Activated T-cell treated with anti-CD3 and anti-CD28 coated beads, Interleukin-2, amount 50 U/mL, for 1 hour (primary cell): Measurements from ENCODE around the gene IRF3.
"Not testable (repeated sequence)": the region's sequence is repeated elsewhere in the genome, so short reads cannot be mapped to it uniquely, and the experiment has no call there.

Source experiments
- DNase-seq: peaks from one replicate; pipeline ENCODE4 v3.0.0-alpha.2; 2020

IRF3 gene

DNA sequence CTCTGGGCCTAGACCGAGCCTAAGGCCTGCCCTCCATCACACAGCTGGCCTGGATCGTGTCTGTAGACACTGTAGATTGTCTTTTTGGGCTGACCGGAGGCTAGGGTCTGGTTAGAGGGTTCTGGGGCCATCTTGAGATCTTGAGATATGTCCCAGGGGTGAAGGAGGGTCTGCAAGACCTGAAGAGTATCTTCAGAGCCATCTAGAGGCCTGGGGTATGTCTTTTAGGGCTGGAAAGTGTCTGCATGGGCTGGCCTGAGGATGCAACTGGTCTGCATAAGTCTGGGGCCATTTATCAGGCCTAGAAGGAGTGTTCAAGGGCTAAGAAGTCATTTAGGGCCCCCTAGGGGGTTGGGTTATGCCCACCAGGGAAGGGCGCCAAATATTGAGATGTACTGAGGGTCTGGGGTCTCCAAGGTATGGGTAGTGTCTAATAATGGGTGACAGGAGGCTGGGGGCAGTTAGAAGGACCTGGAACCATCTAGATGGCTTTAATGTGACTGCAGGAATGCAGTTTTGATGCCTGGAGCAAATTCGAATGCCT lies 23.1 kb downstream of the IRF3 start:
- DNase-seq, result no peak

DNA sequence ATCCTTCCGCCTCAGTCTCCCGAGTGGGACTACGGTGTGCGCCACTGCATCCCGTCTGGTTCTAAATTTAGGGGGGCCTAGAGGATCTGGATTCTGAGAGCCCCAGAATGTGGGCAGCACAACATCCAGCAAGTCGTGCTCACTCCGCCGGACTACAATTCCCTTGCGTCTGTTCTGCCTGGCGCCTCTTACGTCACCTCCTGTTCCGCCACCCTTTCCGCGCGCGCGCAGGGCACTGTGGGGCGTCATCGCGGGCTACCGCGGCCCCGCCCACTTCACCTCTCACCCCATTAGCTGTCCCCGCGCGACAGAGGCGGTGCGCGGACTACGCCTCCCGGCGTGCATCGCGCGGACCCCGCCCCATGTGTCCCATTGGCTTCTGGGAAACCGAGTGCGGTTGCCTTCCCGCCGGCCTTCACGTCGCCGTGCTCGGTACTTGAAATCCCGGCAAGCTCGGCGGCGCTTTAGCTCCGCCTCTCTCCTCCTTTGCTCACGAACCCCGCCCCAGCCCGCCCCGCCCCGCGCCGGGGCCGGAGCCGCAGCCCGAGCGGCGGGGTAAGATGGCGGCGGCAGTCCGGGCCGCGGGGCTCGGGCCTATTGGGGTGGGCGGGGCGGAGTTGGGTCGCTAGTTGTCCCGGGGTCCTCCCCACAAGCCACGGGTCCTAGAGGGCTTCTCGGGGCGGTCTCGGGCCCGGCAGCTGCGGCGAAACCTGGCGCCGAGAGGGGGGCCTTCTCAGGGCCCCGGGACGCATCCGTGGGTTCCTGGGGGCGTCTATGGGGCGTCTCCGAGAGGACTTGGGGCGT lies 23.8 kb downstream of the IRF3 start, which contains the start of gene SCAF1:
Gene SCAF1 (plus strand): TSS at position 522 of the 804 bp plus-strand sequence. CDS start 2,818 bp downstream, outside the sequence.
- peak; percentile 99 for DNase-seq

DNA sequence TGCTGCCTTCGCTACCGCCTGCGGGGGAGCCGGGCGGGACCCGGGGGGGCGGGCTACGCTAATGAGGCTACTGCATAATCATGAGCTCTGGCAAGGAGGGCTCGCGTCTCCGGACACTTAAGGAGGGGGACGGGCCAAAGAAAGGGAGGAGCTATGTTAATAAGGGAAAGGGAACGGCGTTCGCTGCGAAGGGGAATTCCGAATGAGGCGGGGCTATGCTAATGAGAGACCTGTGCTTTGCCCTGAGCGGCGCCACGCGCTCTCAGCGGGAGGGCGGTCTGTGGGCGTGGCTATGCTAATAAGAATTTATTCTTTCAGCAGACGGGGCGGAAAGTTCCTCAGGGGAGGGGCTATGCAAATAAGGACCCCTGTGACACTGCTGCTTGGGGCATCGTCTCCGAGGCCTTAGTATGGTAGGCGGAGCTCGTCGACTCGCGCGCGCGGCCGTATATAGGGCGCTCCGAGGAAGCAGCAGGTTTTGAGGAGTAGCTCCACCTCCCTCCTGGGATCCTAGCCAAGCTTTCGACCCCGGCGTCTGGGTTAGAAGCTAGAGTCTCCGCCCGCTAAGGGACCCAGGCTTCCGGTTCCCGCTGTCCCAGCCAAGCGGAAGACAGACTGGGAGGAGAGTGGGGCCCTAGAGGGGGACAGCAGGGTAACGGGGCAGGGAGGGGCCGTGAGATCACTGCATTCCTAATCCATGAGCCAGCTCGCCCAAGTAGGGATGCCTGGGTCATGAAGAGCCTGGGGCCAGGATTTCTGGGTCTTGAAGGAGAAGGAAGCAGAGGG lies 25.4 kb downstream of the IRF3 start, which contains the start of gene RRAS:
Gene RRAS (minus strand): TSS at position 31 of the 786 bp plus-strand sequence. CDS start 45 bp downstream, outside the sequence.
- peak; percentile 98 for DNase-seq

DNA sequence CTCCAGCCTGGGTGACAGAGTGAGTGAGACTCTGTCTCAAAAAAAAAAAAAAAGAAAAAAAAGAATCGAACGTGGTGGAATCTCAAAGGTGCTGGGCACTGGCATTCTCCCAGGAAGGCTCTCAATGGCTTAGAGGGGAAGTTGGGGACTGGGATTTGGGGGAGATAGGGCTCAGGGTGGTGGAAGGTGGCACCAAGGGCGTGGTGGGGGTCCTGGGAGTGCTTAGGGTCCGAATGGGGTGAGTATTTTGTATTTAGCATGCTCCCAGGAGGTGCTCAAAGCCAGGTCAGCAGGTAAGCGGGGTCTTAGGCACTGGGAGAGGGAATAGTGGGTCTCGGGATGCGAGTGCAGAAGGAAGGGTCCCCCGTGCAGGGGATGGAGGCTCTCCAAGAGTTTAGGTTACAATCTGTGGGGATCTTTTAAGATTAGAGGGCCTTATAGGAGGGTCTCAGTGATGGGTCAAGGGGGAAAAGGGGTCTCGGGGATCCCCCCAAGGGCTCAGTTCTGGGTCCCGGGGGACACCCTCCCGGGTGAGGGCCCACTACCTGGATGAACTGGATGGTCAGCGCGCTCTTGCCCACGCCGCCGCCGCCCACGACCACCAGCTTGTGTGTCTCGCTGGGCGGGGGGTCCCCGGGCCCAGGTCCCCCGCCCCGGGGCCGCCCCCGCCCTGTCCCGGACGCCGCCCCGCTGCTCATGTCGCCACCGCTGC lies 26.1 kb downstream of the IRF3 start:
- no peak for DNase-seq

DNA sequence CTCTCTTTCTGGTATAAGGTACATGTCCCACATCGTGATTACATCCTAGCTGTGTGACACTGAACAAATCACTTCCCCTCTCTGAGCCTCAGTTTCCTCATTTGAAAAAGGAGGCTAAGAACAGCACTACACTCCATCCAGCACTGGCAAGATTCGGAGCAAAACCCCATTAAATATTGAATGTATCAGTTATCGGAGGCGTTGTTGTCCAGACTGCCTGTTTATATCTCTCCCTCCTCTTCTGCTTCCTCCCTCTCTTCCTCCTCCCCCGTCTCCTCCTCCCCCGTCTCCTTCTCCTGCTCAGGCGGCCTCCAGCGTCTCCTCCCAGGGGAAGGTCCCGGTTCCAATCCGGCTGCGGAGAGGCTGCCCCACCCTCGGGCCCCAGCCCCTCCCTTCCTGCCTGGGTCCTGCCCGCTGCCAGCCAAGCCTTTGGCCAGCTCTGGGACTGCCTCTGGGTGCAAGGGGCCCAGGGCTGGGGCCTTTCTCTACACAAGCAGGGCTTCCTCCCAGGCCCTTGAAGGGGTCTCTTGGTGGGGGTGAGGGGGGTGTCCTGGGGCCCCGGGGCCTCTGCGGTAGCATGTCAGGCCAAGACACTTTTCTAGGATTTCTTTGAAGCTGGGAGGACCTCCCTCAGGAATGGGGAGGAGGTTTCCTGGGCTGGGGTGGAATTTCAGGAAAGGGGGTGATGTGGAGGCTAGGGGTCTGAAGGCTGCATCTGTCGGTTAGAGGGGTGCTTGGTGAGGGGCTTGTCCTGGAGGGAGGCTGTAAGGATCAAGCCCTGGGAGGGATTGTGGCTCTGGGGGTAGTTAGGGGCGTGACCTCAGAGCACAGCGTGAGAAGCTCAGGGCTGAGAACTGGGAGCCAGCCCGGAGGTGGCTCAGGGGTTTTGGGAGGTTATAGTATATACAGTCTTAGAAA lies 27.6 kb downstream of the IRF3 start:
- DNase-seq, result no peak

DNA sequence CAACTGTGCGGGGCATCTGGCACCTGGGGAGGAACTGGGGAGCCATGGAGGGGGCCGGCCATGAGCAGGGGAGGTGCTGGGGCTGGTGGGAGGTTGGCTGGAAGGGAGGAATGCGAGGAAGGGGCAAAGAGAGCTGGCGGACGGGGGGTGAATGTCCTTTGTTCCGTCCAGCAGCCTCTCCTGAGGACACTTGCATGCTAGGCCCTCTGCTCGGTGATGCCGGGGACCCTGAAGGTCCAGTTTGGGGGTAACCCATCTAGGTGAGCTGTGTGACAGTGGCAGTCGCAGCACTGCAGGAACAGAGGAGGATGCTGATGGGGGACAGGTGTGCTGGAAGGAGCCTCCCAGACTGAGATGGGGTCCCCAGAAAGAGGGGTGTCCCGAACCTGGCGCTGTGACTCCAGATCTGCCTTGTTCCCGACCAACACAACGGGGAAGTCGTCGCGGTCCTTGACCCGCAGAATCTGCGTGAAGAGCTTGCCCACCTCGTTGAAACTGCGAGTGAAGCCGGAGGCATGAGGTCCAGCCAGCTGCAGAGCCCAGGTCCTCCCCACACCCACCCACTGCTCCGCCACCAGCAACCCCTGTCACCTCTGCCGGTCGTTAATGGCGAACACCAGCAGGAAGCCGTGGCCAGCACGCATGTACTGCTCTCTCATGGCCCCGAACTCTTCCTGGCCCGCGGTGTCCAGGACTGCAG lies 29.3 kb downstream of the IRF3 start:
- DNase-seq, result no peak

DNA sequence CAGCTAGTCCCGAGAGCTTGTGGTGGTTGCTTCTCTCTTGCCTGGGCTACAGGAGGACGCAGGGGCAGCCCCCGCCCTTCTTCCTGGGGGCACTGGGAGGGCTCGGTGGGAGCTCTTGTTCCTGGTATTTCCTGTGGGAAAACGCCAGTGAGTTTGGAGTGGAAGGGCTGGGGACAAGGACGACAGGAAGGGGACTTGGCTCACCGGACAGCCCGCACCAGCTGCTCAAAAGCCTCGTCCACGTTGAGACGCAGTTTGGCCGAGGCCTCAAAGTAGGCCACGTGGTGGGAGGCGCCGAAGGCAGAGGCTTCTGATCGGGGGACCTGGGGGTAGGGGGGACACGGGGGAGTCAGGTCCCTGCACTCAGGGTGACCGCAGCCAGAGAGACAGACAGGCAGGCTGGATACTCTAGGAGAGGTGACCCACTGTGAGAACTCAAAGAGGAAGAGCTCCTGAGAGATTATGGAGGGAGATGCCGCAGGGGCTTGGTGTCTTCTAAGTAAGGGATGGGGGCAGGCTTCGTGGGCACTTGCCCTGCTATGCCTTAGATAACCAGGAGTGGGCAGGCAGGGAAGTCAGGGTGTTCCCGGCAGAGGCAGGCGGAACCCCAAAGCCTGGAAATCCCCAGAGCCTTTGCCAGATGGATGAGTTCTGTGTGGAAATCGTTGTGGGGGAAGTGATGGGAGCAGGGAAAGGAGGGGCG lies 30.0 kb downstream of the IRF3 start:
- DNase-seq, result no peak

DNA sequence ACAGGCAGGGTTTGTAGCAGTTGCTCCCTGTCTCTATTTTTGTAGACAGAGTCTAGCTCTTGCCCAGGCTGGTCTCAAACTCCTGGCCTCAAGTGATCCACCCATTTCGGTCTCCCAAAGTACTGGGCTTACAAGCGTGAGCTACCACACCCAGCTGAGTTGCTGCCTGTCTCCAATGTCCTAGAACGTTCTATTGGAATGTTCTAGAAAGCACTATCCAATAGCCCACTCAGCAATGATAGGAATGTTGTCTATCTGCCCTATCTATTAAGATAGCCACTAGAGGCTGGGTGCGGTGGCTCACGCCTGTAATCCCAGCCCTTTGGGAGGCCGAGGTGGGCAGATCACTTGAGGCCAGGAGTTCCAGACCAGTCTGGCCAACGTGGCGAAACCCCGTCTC lies 32.4 kb downstream of the IRF3 start:
- DNase-seq, result not testable (repeated sequence)

DNA sequence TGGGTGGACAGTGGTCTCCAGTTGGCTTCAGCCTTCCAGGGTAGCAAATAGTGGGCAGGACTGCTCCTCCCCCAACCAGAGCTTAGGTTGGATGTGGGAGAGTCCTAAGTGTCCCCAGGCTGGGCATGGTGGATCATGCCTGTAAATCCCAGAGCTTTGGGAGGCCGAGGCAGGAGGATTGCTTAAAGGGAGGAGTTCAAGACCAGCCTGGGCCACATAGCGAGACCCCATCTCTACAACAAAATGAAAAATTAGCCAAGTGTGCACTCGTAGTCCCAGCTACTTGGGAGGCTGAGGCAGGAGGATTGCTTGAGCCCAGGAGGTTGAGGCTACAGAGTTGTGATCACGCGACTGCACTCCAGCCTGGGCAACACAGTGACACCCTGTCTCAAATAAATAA lies 33.1 kb downstream of the IRF3 start:
- DNase-seq, result no peak

DNA sequence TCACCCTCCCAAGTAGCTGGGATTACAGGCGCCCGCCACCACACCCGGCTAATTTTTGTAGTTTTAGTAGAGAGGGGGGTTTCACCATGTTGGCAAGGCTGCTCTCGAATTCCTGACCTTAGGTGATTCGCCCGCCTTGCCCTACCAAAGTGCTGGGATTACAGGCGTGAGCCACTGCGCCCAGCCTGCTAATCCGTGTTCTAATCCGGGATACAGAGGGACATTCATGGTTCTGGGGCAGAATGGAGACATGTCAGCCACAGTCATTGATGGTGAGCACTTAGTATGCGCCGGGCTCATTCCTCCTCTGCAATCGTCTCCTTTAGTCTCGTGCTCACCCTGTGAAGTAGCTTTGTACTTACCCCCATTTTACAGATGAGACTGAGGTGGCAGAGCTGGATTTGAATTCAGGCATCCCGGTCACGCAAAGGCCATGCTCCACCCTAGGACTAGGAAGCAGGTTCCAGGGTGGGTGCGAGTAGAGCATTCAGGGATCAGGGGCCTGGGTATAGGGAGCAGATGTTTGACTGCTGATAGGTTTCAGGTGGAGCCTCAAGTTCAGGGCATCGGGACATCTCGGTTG lies 34.0 kb downstream of the IRF3 start:
- DNase-seq, result no peak

DNA sequence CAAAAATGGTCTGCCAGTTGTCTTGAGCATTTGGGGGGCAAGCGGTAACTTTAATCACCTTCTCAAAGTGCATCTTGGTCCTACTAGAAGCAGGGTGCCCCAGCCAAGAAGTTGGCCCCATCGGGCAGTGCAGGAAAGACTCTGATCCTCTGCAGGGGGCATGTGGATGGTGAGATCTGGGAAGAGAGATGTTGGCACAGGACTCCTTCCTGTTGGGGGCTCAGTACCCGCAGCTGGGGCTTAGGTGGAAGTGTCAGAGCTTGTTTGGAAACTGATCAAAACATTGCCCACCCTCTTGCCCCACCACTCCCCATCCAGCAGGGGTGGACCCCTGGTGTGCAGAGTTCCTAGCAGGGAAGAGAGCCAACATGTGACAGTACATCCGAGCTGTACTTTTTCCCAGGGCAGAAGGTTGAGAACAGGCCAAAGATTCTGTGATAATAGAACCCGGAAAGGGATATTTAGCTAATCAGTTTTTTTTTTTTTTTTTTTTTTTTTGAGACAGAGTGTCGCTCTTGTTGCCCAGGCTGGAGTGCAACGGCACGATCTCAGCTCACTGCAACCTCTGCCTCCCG lies 34.6 kb downstream of the IRF3 start:
- no peak for DNase-seq

DNA sequence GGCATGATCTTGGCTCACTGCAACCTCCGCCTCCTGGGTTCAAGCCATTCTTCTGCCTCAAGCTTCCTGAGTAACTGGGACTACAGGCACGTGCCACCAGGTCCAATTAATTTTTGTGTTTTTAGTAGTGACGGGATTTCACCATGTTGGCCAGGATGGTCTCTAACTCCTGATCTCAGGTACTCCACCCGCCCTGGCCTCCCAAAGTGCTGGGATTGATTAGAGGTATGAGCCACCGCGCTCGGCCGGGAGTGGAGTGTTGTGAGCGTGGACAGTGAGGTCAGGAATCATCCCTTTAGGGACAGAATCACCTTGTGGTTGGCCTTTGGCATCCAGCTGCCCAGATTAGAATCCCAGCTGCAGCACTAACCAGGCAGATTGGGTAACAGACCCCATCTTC lies 36.0 kb downstream of the IRF3 start:
- no peak for DNase-seq

DNA sequence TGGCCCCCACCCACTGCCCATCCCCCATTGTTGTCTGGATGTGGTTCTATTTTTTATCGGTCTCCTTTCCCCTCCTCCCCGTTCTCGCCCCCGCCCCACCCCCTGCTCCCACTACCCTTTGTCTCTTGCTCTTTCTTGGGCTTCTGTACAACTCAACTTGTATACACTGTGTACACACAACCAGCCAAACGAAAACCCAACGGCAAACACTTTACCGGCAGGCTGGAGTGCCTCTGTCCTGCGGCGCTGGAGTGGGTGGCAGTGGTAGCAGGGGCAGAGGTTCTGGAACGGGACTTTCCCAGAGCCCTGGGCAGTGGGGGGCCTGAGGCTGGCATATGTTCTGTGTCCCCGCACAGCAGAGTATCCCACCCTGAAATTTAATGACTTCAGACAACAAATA lies 39.4 kb downstream of the IRF3 start:
- DNase-seq, result no peak

DNA sequence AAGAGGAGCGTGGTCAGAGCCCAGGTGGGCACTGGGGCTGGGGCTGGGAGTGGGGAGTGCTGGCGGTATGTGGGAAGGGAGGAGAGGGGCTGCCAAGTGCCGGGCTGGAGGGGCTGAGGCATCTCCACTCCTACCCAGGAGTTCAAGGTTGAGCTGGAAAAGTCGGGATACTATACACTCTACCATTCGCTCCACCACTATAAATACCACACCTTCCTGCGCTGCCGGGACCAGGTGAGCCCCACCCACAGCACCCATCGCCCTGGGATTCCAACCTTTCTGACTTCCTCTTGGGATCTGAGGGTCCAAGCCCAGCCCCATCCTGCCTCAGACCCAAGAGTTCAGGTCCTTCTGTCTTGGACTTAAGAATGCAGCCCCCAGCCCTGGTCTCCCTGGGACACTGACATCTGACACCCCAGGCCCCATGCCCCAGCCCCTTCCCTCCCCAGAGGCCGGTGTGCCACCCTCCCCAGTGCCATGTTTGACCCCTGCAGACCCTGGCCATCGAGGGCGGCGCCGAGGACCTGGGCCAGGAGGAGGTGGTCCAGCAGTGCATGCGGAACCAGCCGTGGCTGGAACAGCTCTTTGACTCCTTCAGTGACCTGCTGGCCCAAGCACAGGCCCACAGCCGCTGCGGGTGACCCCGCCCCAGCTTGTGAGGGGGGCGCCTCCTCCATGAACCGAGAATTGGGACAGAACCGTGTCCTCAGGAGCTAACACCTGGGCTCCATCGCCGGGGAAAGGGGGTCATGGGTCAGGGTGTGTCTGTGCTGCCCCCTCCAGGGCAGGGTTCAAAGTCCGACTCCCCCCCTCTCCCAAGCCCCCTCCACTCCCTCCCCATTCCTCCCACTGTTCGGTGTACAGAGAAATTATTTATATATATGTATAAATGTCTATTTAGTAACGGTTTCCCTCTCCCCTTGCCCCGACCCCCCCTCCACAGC lies 40.4 kb downstream of the IRF3 start:
- no peak for DNase-seq

DNA sequence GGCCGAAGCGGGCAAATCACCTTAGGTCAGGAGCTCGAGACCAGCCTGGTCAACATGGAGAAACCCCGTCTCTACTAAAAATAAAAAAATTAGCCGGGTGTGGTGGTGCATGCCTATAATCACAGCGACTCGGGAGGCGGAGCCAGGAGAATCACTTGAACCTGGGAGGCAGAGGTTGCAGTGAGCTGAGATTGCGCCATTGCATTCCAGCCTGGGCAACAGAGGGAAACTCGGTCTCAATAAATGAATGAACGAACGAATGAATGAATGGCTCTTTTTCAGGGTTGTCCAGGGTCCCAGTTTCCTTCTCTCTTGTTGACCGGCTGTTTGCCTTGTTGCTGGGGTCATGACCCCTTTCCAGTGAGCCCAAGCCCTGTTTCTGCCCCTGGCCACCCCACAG lies 47.8 kb downstream of the IRF3 start:
- DNase-seq, result not testable (repeated sequence)

DNA sequence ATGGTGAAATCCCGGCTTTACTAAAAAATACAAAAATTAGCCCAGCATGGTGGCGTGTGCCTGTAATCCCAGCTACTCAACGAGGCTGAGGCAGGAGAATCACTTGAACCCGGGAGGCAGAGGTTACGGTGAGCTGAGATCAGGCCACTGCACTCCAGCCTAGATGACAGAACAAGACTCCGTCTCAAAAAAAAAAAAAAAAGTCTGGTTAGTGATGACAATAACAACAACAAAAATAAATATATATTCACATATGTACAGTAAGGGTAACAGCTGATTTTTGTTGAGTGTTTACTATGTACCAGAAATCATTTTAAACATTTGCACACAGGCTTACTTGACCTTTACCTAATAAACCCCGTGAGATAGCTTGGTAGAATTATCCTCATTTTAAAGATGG lies 48.7 kb downstream of the IRF3 start:
- DNase-seq, result no peak

DNA sequence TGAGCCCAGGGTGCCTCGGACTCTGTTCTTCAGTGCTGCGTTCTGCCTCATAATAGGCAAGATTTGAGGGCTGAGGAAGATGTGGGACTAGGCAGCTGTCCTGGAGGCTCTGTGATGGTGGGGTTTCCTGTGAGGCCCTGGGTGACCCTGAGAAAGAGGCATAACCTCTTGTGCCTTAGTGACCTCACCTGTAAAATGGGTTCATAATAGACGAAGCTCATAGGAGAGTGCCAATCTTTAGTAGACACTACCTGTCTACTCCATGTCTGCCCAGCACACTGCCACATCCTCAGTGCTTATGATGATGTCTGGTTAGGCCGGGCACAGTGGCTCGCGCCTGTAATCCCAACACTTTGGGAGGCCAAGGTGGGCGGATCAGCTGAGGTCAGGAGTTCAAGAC lies 49.1 kb downstream of the IRF3 start:
- DNase-seq, result no peak

DNA sequence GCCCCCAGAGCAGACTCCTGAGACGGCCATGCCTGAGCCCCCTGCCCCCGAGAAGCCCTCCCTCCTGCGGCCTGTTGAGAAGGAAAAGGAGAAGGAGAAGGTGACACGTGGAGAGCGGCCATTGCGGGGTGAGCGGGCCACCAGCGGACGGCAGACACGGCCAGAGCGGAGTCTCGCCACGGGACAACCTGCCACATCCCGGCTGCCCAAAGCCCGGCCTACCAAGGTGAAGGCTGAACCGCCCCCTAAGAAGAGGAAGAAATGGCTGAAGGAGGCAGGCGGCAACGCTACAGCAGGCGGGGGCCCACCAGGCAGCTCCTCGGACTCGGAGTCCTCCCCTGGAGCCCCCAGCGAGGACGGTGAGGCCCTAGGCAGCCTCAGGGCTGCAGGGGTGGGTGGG lies 49.8 kb downstream of the IRF3 start:
- DNase-seq, result no peak
